Hepatocyte (in vitro differentiated cells): ENCODE results near the gene FAM76B. TPM values are rescaled to one million over a fixed set of nuclear protein-coding genes. Genes with fewer than 3 reads are reported as not detected.

Source experiments
- DNase-seq: peaks from one replicate; pipeline ENCODE4 v3.0.0-alpha.2; 2016; ENCODE audit warnings: low spot score
- H2AFZ ChIP-seq: fragments of 200-600 bp; sonication (generic); 2 replicates; pipeline ENCODE4 v1.6.0; 2016; ENCODE audit warnings: antibody characterized with exemption, mild to moderate bottlenecking
- H3K27ac ChIP-seq: fragments of 200-600 bp; sonication (generic); 2 replicates; pipeline ENCODE4 v1.5.1; 2016; ENCODE audit warnings: mild to moderate bottlenecking
- H3K27me3 ChIP-seq: fragments of 200-600 bp; sonication (generic); 2 replicates; pipeline ENCODE4 v1.6.1; 2016
- H3K36me3 ChIP-seq: fragments of 200-600 bp; sonication (generic); replicated peaks from 2 replicates; pipeline ENCODE4 v1.5.1; 2016; ENCODE audit warnings: low read depth; ENCODE audit not compliant: insufficient read depth
- H3K4me1 ChIP-seq: fragments of 200-600 bp; sonication (generic); 2 replicates; pipeline ENCODE4 v1.5.1; 2016; ENCODE audit warnings: mild to moderate bottlenecking, moderate library complexity; ENCODE audit not compliant: insufficient read depth
- H3K4me2 ChIP-seq: fragments of 200-600 bp; sonication (generic); 2 replicates; pipeline ENCODE4 v1.6.0; 2016
- H3K4me3 ChIP-seq: fragments of 200-600 bp; sonication (generic); 2 replicates; pipeline ENCODE4 v1.5.1; 2016; ENCODE audit warnings: mild to moderate bottlenecking
- H3K79me2 ChIP-seq: fragments of 200-600 bp; sonication (generic); 2 replicates; pipeline ENCODE4 v1.6.0; 2017; ENCODE audit warnings: mild to moderate bottlenecking
- H3K9me2 ChIP-seq: fragments of 200-600 bp; sonication (generic); replicated peaks from 2 replicates; pipeline ENCODE4 v1.6.0; 2017; ENCODE audit warnings: mild to moderate bottlenecking; ENCODE audit not compliant: insufficient read depth
- H3K9me3 ChIP-seq: fragments of 200-600 bp; sonication (generic); 2 replicates; pipeline ENCODE4 v1.5.1; 2016; ENCODE audit warnings: low read depth, mild to moderate bottlenecking
- H4K20me1 ChIP-seq: fragments of 200-600 bp; sonication (generic); 2 replicates; pipeline ENCODE4 v1.6.0; 2016; ENCODE audit warnings: mild to moderate bottlenecking; ENCODE audit not compliant: insufficient read depth, poor library complexity, severe bottlenecking
- EZH2 ChIP-seq: fragments of 200-600 bp; sonication (generic); IDR thresholded peaks from 2 replicates; pipeline ENCODE4 v1.6.1; 2016; ENCODE audit warnings: antibody characterized with exemption, mild to moderate bottlenecking, borderline replicate concordance
- EZH2phosphoT487 ChIP-seq: fragments of 200-600 bp; sonication (generic); IDR thresholded peaks from one replicate; pipeline ENCODE4 v1.6.1; 2018; ENCODE audit warnings: antibody characterized with exemption, mild to moderate bottlenecking, low read depth, moderate library complexity; ENCODE audit not compliant: unreplicated experiment, severe bottlenecking
- WGBS: methylation state at CpG from one replicate; pipeline ENCODE4 v1.1.6; 2016; ENCODE audit warnings: low lambda C conversion rate; ENCODE audit errors: missing lambda C conversion rate; 5-methylcytosine and 5-hydroxymethylcytosine counted together
- polyA plus RNA-seq: library from polyadenylated mRNA; unstranded; fragments of >200 nt; fragmentation: Nextera tagmentation; extraction: Ambion mirVana; gene quantifications from 2 replicates; pipeline ENCODE4 v1.2.1, GENCODE V29; 2016
- total RNA-seq: library from RNA; depleted of rRNA; stranded (reverse); fragments of >200 nt; gene quantifications from 2 replicates; pipeline ENCODE4 v1.2.3, GENCODE V29; 2014
- TF ChIP-seq, protein P1 (sequence below): fragments of 200-600 bp; sonication (generic); IDR thresholded peaks from 2 replicates; pipeline ENCODE4 v1.5.1; 2016; ENCODE audit warnings: antibody characterized with exemption, mild to moderate bottlenecking; ENCODE audit not compliant: poor library complexity

Gene FAM76B
- 20.2 and 32.0 TPM in 2 replicates for total RNA-seq
- 15.6 and 20.2 TPM in 2 replicates for polyA plus RNA-seq

DNA sequence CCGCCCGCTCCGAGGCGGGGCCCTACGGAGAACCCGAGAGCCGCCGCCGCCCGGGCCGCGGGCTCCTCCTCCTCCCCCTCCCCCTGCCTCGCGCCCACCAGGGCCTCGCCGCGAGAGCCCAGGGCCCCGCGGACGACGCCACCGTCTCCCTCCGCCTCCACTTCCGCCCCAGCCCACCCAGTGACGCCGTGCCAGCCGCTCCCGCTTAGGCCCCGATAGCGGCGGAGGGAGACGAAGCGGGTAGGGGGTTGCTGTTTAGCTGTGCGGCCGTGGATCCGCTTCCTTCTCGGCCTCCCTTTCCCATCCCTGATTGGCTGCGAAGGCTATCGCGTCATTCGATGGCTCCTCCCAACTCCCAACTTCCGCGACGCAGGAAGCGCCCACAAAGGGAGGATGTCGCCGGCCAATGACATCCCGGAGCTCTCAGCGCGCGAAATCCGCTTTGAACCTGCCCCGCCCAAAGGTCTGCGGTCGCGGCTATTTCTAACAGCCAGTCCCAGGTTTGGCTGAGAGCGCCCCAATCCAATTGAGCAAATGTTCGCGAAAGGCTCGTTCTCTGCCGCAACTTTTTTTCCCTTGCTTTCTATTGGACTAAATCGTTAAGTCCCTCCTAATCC lies at the start of gene FAM76B:
TSS of gene FAM76B (minus strand) at position 277 of the 617 bp plus-strand sequence. CDS start 304 bp downstream, outside the sequence.
- Histone ChIP-seq H3K9me2 (no peaks in the 10 kb centered on the region), H3K27ac (peak within 1 kb of the TSS; percentile 98), H3K79me2 (peaks cover 63% of the 10 kb centered on the region), H3K4me1 (peaks cover 7% of the 10 kb centered on the region), H3K4me3 (peak within 1 kb of the TSS; percentile 84), H3K36me3 (no peaks in the 10 kb centered on the region), H3K9me3 (no peaks in the 10 kb centered on the region), H2AFZ (peak within 1 kb of the TSS; percentile 81), H3K4me2 (peak within 1 kb of the TSS; percentile 94), H4K20me1 (no peaks in the 10 kb centered on the region), H3K27me3 (no peaks in the 10 kb centered on the region)
- under 1% methylated on average over 38 of the region's 62 CpGs for WGBS
- DNase-seq: peak; percentile 99
- TF ChIP-seq EZH2phosphoT487 (no peak), EZH2 (no peak)
- TF ChIP-seq, protein P1, sequence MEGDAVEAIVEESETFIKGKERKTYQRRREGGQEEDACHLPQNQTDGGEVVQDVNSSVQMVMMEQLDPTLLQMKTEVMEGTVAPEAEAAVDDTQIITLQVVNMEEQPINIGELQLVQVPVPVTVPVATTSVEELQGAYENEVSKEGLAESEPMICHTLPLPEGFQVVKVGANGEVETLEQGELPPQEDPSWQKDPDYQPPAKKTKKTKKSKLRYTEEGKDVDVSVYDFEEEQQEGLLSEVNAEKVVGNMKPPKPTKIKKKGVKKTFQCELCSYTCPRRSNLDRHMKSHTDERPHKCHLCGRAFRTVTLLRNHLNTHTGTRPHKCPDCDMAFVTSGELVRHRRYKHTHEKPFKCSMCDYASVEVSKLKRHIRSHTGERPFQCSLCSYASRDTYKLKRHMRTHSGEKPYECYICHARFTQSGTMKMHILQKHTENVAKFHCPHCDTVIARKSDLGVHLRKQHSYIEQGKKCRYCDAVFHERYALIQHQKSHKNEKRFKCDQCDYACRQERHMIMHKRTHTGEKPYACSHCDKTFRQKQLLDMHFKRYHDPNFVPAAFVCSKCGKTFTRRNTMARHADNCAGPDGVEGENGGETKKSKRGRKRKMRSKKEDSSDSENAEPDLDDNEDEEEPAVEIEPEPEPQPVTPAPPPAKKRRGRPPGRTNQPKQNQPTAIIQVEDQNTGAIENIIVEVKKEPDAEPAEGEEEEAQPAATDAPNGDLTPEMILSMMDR: no peak

DNA sequence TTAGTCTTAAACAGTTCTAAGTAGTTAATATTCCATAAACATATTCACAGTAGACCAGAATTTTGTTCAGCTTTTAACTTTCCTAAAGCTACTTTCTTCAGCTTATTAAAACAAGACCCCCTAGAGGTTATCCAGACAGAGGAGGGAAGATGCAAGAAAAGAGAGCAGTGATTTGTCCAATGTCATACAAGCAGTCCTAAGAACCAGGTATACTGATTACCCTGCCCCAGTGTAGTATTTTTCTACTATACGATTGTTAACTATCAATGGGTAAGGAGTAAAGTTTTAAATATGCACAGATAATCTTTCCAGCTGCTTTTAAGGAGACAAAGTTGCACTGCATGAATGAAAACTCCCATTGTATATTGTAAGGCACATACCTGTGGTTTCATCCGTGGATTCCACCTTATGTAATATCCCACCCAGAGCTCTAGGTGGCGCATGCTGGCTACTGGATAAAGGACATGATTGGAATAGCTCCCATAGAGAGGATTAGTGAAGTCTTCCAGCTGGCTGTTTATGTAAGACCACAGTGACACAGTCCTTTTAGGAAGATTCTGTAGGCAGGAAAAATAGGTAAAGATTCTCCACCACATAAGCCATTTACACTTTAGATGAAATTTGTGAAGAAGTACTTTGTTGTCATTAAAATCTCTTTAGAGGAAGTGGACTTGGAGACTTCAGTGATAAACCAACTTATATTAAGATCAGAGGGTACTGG lies 46.3 kb upstream of the FAM76B start:
- no peak overlapping the region for H3K27ac ChIP-seq
- H3K9me3 ChIP-seq: no peaks in the 10 kb centered on the region
- no peaks in the 10 kb centered on the region for H4K20me1 ChIP-seq
- H3K4me3 ChIP-seq: no peak overlapping the region
- H3K9me2 ChIP-seq: no peaks in the 10 kb centered on the region
- TF ChIP-seq, protein P1: peak; percentile 88
- TF ChIP-seq EZH2 (no peak), EZH2phosphoT487 (no peak)
- peaks cover 4% of the 10 kb centered on the region for H3K4me1 ChIP-seq
- H2AFZ ChIP-seq: no peak overlapping the region
- WGBS: 5% methylated on average over 3 of the region's 3 CpGs
- peak; percentile 87 for DNase-seq
- H3K79me2 ChIP-seq: peaks cover 3% of the 10 kb centered on the region
- H3K4me2 ChIP-seq: no peak overlapping the region
- no peaks in the 10 kb centered on the region for H3K36me3 ChIP-seq
- H3K27me3 ChIP-seq: no peaks in the 10 kb centered on the region

DNA sequence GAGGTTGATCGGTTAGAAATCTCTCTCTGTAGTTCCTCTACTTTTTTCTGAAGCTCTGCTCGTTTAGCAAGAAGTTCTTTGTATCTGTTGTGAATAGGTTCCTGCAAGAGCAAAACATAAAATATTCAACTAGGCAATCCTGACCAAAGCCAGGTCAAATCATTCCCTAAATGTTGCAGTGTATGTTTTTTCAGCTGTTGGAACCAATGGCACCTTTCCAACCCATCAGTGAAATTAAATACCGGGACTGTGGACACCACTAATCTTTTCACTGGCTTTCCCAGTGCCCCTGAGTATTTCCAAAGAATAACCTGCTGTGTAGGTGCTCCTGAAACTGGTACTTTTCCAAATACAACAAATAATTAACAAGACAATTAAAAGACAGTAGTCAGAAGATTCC lies 45.8 kb upstream of the FAM76B start:
- Histone ChIP-seq H2AFZ (no peak overlapping the region), H3K27ac (no peak overlapping the region), H3K36me3 (no peaks in the 10 kb centered on the region), H3K27me3 (no peaks in the 10 kb centered on the region), H3K4me3 (no peak overlapping the region), H3K9me2 (no peaks in the 10 kb centered on the region), H3K4me2 (no peak overlapping the region), H3K9me3 (no peaks in the 10 kb centered on the region), H3K79me2 (peaks cover 3% of the 10 kb centered on the region), H4K20me1 (no peaks in the 10 kb centered on the region), H3K4me1 (peaks cover 4% of the 10 kb centered on the region)
- 83% methylated on average over 3 of the region's 3 CpGs for WGBS
- TF ChIP-seq EZH2phosphoT487 (no peak), EZH2 (no peak)
- TF ChIP-seq, protein P1: no peak
- DNase-seq: no peak
